ENCODE results near the gene METRN.

DNA sequence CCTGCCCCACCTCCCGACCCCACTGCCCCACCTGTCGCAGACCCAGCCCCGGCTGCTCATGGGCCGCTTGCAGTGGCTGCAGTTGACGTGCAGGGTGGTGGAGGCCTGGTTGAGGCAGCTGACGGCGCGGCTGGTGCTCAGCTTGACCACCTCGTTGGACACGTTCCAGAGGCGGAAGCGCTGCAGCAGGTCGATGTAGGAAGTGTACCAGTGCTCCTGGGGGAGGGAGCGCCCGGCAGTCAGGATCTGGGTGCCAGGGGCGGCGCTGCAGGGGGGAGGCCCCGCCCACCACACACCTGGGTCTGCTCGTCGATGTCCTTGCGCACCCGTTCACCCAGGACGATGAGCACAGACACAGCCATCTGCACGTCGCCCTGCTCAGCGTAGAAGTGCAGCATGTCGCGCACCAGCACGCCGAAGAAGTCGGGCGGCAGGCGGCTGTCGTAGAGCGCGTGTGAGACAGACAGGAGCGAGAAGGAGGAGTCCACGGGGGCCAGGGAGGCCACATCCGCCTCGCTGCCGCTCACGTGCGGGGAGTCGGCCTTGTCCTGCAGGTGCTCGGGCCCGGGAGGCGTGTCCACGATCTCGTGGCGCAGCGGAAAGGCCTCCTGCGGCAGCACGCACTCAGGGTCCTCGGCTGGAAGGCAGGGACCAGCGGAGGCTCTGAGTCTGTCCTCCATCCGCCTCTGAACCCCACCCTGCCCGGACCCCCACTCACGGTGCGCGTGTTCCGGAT, 29.8 kb upstream of the METRN start:
- TF ChIP-seq, protein P1, sequence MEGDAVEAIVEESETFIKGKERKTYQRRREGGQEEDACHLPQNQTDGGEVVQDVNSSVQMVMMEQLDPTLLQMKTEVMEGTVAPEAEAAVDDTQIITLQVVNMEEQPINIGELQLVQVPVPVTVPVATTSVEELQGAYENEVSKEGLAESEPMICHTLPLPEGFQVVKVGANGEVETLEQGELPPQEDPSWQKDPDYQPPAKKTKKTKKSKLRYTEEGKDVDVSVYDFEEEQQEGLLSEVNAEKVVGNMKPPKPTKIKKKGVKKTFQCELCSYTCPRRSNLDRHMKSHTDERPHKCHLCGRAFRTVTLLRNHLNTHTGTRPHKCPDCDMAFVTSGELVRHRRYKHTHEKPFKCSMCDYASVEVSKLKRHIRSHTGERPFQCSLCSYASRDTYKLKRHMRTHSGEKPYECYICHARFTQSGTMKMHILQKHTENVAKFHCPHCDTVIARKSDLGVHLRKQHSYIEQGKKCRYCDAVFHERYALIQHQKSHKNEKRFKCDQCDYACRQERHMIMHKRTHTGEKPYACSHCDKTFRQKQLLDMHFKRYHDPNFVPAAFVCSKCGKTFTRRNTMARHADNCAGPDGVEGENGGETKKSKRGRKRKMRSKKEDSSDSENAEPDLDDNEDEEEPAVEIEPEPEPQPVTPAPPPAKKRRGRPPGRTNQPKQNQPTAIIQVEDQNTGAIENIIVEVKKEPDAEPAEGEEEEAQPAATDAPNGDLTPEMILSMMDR (IDR thresholded peaks at IDR 0.05), result no peak
- TF ChIP-seq POLR2A (IDR thresholded peaks at IDR 0.05; ENCODE audit: low read depth) (no peak), EP300 (IDR thresholded peaks at IDR 0.05) (no peak), POLR2AphosphoS5 (IDR thresholded peaks at IDR 0.05) (no peak)

Data from esophagus muscularis mucosa (tissue), 4 donors.